ENCODE data around the gene SENP7.
"Not testable (repeated sequence)": the region's sequence is repeated elsewhere in the genome, so short reads cannot be mapped to it uniquely, and the experiment has no call there.

SENP7 gene

DNA sequence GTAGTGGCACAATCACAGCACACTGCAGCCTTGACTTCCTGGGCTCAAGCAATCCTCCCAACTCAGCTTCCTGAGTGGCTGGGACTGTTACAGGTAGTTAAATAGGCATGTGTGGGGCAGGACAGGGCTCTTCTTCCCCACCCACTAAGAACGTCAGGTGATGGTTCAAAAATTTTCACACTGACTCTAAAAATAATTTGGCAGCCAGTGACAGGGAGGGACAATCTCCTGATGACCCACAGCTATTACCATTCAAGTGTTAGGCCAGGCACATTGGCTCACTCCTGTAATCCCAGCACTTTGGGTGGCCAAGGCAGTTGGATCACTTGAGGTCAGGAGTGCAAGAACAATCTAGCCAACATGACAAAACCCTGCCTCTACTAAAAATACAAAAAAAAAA, 36.5 kb upstream of the SENP7 start:
- H4K20me1 ChIP-seq (ENCODE audit: insufficient read depth, low read length) = no peaks in the 10 kb centered on the region
- no peaks in the 10 kb centered on the region for H3K9me3 ChIP-seq (ENCODE audit: insufficient read depth, low read length)
- TF ChIP-seq EZH2phosphoT487 (IDR thresholded peaks at IDR 0.05; ENCODE audit: low read depth) = no peak
- TF ChIP-seq, protein P1, sequence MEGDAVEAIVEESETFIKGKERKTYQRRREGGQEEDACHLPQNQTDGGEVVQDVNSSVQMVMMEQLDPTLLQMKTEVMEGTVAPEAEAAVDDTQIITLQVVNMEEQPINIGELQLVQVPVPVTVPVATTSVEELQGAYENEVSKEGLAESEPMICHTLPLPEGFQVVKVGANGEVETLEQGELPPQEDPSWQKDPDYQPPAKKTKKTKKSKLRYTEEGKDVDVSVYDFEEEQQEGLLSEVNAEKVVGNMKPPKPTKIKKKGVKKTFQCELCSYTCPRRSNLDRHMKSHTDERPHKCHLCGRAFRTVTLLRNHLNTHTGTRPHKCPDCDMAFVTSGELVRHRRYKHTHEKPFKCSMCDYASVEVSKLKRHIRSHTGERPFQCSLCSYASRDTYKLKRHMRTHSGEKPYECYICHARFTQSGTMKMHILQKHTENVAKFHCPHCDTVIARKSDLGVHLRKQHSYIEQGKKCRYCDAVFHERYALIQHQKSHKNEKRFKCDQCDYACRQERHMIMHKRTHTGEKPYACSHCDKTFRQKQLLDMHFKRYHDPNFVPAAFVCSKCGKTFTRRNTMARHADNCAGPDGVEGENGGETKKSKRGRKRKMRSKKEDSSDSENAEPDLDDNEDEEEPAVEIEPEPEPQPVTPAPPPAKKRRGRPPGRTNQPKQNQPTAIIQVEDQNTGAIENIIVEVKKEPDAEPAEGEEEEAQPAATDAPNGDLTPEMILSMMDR (IDR thresholded peaks at IDR 0.05; ENCODE audit: low read depth, low read length) = no peak
- H3K4me1 ChIP-seq (ENCODE audit: low read length) = peaks cover 6% of the 10 kb centered on the region
- H3K9ac ChIP-seq (ENCODE audit: low read length) = no peak overlapping the region
- H3K27ac ChIP-seq (ENCODE audit: low read length) = no peak overlapping the region
- H3K36me3 ChIP-seq (replicated peaks; ENCODE audit: low read depth, low read length) = no peaks in the 10 kb centered on the region
- peak overlapping the region; percentile 13; the same call in 1 of the 2 replicates for H2AFZ ChIP-seq (ENCODE audit: low read depth, low read length)
- no peaks in the 10 kb centered on the region for H3K27me3 ChIP-seq (ENCODE audit: low read depth, low read length)
- no peak overlapping the region for H3K4me2 ChIP-seq (ENCODE audit: low read length)
- H3K79me2 ChIP-seq (ENCODE audit: low read length) = no peaks in the 10 kb centered on the region
- no peak overlapping the region for H3K4me3 ChIP-seq (ENCODE audit: low read length)

- Histone ChIP-seq H3K36me3 (replicated peaks; ENCODE audit: low read depth, low read length) (no peaks in the 10 kb centered on the region), H3K9ac (ENCODE audit: low read length) (no peak overlapping the region), H4K20me1 (ENCODE audit: insufficient read depth, low read length) (no peaks in the 10 kb centered on the region), H2AFZ (ENCODE audit: low read depth, low read length) (no peak overlapping the region), H3K4me2 (ENCODE audit: low read length) (no peak overlapping the region), H3K27ac (ENCODE audit: low read length) (no peak overlapping the region), H3K9me3 (ENCODE audit: insufficient read depth, low read length) (no peaks in the 10 kb centered on the region), H3K4me3 (ENCODE audit: low read length) (no peak overlapping the region), H3K4me1 (ENCODE audit: low read length) (peaks cover 6% of the 10 kb centered on the region), H3K27me3 (ENCODE audit: low read depth, low read length) (no peaks in the 10 kb centered on the region), H3K79me2 (ENCODE audit: low read length) (no peaks in the 10 kb centered on the region)
- no peak for TF ChIP-seq EZH2phosphoT487 (IDR thresholded peaks at IDR 0.05; ENCODE audit: low read depth)
- TF ChIP-seq, protein P1 (IDR thresholded peaks at IDR 0.05; ENCODE audit: low read depth, low read length) = no peak
Measured at GRCh38 chr3:101548527-101549105, 35.6 kb upstream of the SENP7 start.

DNA sequence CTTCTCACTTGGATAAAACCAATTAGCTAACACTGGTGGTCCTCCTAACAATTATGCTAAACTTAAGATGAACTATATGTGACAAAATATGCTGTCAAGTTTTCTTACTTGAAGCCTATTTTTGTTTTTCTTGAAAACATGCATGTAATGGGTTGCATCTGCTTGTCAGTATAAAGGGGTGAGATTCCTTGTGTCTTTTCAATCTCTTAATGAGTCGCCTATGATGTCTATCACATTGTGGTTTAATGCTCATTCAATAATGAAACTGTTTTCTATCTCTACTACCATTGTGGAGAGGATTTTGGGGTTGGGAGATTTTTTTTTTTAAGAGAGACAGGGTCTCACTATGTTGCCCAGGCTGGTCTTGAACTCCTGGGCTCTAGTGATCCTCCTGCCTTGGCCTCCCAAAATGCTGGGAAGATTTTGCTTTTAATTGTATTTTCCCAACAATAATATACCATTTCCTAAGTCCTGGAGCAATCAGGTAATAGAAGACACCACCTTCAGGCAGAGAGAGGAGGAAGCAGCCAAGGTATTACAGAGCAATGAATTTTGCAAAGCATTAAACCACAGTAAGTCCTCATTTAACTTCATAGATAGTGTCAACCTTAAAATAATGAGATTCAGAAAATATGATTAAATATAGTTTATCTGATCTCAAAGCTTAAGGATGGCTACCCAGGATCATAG, 31.3 kb upstream of the SENP7 start:
- Histone ChIP-seq H3K27ac (ENCODE audit: low read length) (no peak overlapping the region), H4K20me1 (ENCODE audit: insufficient read depth, low read length) (no peaks in the 10 kb centered on the region), H2AFZ (ENCODE audit: low read depth, low read length) (no peak overlapping the region), H3K4me3 (ENCODE audit: low read length) (no peak overlapping the region), H3K79me2 (ENCODE audit: low read length) (no peaks in the 10 kb centered on the region), H3K4me2 (ENCODE audit: low read length) (no peak overlapping the region), H3K4me1 (ENCODE audit: low read length) (no peaks in the 10 kb centered on the region), H3K9me3 (ENCODE audit: insufficient read depth, low read length) (no peaks in the 10 kb centered on the region), H3K36me3 (replicated peaks; ENCODE audit: low read depth, low read length) (no peaks in the 10 kb centered on the region), H3K9ac (ENCODE audit: low read length) (no peak overlapping the region), H3K27me3 (ENCODE audit: low read depth, low read length) (no peaks in the 10 kb centered on the region)
- no peak for TF ChIP-seq EZH2phosphoT487 (IDR thresholded peaks at IDR 0.05; ENCODE audit: low read depth)
- TF ChIP-seq, protein P1 (IDR thresholded peaks at IDR 0.05; ENCODE audit: low read depth, low read length) = peak; percentile 39

GRCh38 chr3:101542957-101543356, 29.9 kb upstream of the SENP7 start:
- Histone ChIP-seq H2AFZ (ENCODE audit: low read depth, low read length) (no peak overlapping the region), H3K9me3 (ENCODE audit: insufficient read depth, low read length) (no peaks in the 10 kb centered on the region), H3K79me2 (ENCODE audit: low read length) (no peaks in the 10 kb centered on the region), H3K4me3 (ENCODE audit: low read length) (no peak overlapping the region), H3K4me1 (ENCODE audit: low read length) (no peaks in the 10 kb centered on the region), H3K4me2 (ENCODE audit: low read length) (no peak overlapping the region), H3K27me3 (ENCODE audit: low read depth, low read length) (no peaks in the 10 kb centered on the region), H4K20me1 (ENCODE audit: insufficient read depth, low read length) (no peaks in the 10 kb centered on the region), H3K36me3 (replicated peaks; ENCODE audit: low read depth, low read length) (no peaks in the 10 kb centered on the region), H3K27ac (ENCODE audit: low read length) (no peak overlapping the region), H3K9ac (ENCODE audit: low read length) (no peak overlapping the region)
- TF ChIP-seq, protein P1 (IDR thresholded peaks at IDR 0.05; ENCODE audit: low read depth, low read length) = no peak
- TF ChIP-seq EZH2phosphoT487 (IDR thresholded peaks at IDR 0.05; ENCODE audit: low read depth) = no peak

DNA sequence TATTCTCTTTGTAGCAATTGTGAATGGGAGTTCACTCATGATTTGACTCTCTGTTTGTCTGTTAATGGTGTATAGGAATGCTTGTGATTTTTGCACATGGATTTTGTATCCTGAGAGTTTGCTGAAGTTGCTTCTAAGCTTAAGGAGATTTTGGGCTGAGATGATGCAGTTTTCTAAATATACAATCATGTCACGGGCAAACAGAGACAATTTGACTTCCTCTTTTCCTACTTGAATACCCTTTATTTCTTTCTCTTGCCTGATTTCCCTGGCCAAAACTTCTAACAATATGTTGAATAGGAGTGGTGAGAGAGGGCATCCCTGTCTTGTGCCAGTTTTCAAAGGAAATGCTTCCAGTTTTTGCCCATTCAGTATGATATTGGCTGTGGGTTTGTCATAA, 23.9 kb upstream of the SENP7 start:
- H3K36me3 ChIP-seq (replicated peaks; ENCODE audit: low read depth, low read length); H4K20me1 ChIP-seq (ENCODE audit: insufficient read depth, low read length); H3K27me3 ChIP-seq (ENCODE audit: low read depth, low read length); H3K9me3 ChIP-seq (ENCODE audit: insufficient read depth, low read length); H3K4me1 ChIP-seq (ENCODE audit: low read length); H3K4me3 ChIP-seq (ENCODE audit: low read length); H3K4me2 ChIP-seq (ENCODE audit: low read length); H2AFZ ChIP-seq (ENCODE audit: low read depth, low read length); H3K27ac ChIP-seq (ENCODE audit: low read length); H3K79me2 ChIP-seq (ENCODE audit: low read length); H3K9ac ChIP-seq (ENCODE audit: low read length): not testable (repeated sequence)
